Right forelimb (tissue), 1 donor: ENCODE measurements around the gene FBXO4.

Experiments used
- DNase-seq: peaks from one replicate; pipeline ENCODE4 v3.0.0-alpha.2; 2018

Gene FBXO4

DNA sequence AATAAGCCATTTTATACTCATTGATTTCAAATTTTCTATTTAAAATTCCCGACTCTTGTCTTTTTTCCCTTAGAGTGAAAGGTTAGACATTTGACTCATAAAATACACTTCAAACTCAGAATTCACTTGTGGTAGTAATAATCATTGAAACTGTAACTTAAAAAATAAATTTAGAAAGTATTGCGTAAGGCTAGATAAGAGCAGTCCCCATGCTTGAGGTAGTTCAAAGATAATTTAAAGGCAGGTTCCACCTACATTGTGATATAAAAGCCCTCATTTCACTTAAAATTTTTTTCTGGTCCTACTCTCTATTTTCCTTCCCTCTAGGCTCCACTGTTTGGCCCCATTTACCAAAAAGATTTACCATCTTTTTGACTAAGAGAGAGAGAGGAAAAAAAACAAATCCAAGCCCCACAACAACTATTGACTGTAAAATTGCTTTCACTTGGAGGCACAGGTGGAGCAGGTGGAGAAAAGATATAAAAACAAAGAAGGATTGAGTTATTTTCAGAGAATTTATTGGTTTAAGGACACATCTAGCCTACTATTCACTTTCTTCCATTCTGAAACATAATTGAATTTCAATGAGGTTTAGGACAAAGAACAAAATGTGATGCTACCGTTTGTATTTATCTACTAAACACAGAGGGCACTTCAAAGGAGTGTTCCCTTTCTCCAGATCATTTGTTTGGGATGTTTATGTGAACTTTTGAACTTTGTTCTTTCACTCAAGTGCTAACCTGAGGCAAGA lies 61.0 kb downstream of the FBXO4 start:
- DNase-seq: no peak
